IMR-90 (cell line): ENCODE measurements around the gene ZNF691. TPM values are rescaled to one million over a fixed set of nuclear protein-coding genes. Genes with fewer than 3 reads are reported as not detected.
A peak's percentile ranks its signal among the peaks of the same experiment; 100 is the strongest.

ENCODE experiments used
- ATAC-seq: fragments of 200-7000 bp; cut with Tn5 transposase; 2 replicates; pipeline ENCODE4 v1.9.1; 2020; ENCODE audit warnings: low read depth, mild to moderate bottlenecking, moderate library complexity
- BruUV-seq: library from RNA; stranded (reverse); fragments of 400-500 nt; replicated peaks from 2 replicates; lab custom pipeline; 2021; lab: Mats Ljungman, UMichigan
- CTCF ChIA-PET: fragments of 300-600 bp; formaldehyde crosslinking; extraction: SDS; loops from one replicate; lab custom pipeline; 2021; ENCODE audit warnings: antibody characterized with exemption; lab: Yijun Ruan, JAX
- POLR2A ChIA-PET: fragments of 300-600 bp; sonication (Branson Sonifier 250); formaldehyde crosslinking; loops from one replicate; lab custom pipeline; 2022; ENCODE audit warnings: antibody characterized with exemption; ENCODE audit not compliant: unreplicated experiment; lab: Charles Lee
- DNase-seq: peaks from one replicate; pipeline ENCODE4 v3.0.0; 2013
- H2AFZ ChIP-seq: replicated peaks from 2 replicates; pipeline ENCODE3; 2013; ENCODE audit warnings: low read length, mild to moderate bottlenecking; ENCODE audit not compliant: poor library complexity
- H2AK5ac ChIP-seq: 2 replicates; pipeline ENCODE4 v1.6.1; 2013; ENCODE audit warnings: low read depth, low read length, inconsistent platforms
- H2AK9ac ChIP-seq: replicated peaks from 2 replicates; pipeline ENCODE3; 2013; ENCODE audit warnings: mild to moderate bottlenecking, low read depth, low read length, moderate library complexity; ENCODE audit not compliant: poor library complexity
- H2BK120ac ChIP-seq: 2 replicates; pipeline ENCODE4 v1.6.1; 2013; ENCODE audit warnings: low read depth, low read length, inconsistent platforms
- H2BK15ac ChIP-seq: 3 replicates; pipeline ENCODE4 v1.6.1; 2013; ENCODE audit warnings: low read depth, low read length, inconsistent platforms
- H2BK20ac ChIP-seq: 2 replicates; pipeline ENCODE4 v1.6.1; 2013; ENCODE audit warnings: low read depth, mild to moderate bottlenecking, inconsistent platforms, low read length, moderate library complexity
- H2BK5ac ChIP-seq: 2 replicates; pipeline ENCODE4 v1.6.1; 2013; ENCODE audit warnings: mild to moderate bottlenecking, low read depth, low read length, inconsistent platforms; ENCODE audit not compliant: poor library complexity, severe bottlenecking
- H3K14ac ChIP-seq: replicated peaks from 2 replicates; pipeline ENCODE4 v1.6.1; 2013; ENCODE audit warnings: low read depth, low read length, inconsistent platforms
- H3K18ac ChIP-seq: 2 replicates; pipeline ENCODE4 v1.6.1; 2013; ENCODE audit warnings: low read depth, low read length, control low read depth
- H3K23ac ChIP-seq: 2 replicates; pipeline ENCODE4 v1.6.1; 2013; ENCODE audit warnings: low read depth, low read length, inconsistent platforms
- H3K27ac ChIP-seq: 2 replicates; pipeline ENCODE4 v1.5.1; 2013; ENCODE audit warnings: mild to moderate bottlenecking, control low read depth, low read length; ENCODE audit not compliant: insufficient read depth
- H3K27me3 ChIP-seq: 2 replicates; pipeline ENCODE4 v1.6.1; 2013; ENCODE audit warnings: low read length; ENCODE audit not compliant: control insufficient read depth, insufficient read depth
- H3K36me3 ChIP-seq: 2 replicates; pipeline ENCODE4 v1.6.1; 2013; ENCODE audit warnings: low read length, mixed read lengths; ENCODE audit not compliant: control insufficient read depth, insufficient read depth
- H3K4ac ChIP-seq: 2 replicates; pipeline ENCODE4 v1.6.1; 2013; ENCODE audit warnings: low read depth, low read length, inconsistent platforms
- H3K4me1 ChIP-seq: 2 replicates; pipeline ENCODE4 v1.6.1; 2013; ENCODE audit warnings: low read length, mixed read lengths; ENCODE audit not compliant: control insufficient read depth, insufficient read depth
- H3K4me2 ChIP-seq: 2 replicates; pipeline ENCODE4 v1.6.1; 2013; ENCODE audit warnings: low read depth, mild to moderate bottlenecking, control low read depth, low read length, moderate library complexity
- H3K4me3 ChIP-seq: 2 replicates; pipeline ENCODE4 v1.5.1; 2013; ENCODE audit warnings: low read depth, mild to moderate bottlenecking, control low read depth, low read length, moderate library complexity; ENCODE audit not compliant: insufficient read depth
- H3K56ac ChIP-seq: 2 replicates; pipeline ENCODE4 v1.6.1; 2013; ENCODE audit warnings: low read length, inconsistent platforms; ENCODE audit not compliant: insufficient read depth; ENCODE audit errors: extremely low read depth
- H3K79me1 ChIP-seq, 2 experiments: 2 replicates each; pipeline ENCODE4 v1.6.1; 2013; ENCODE audit warnings: low read length in 2 of 2, inconsistent platforms in 1 of 2, low read depth in 1 of 2
- H3K9ac ChIP-seq: 2 replicates; pipeline ENCODE4 v1.6.1; 2013; ENCODE audit warnings: low read depth, low read length, control low read depth
- H3K9me1 ChIP-seq: 2 replicates; pipeline ENCODE4 v1.6.1; 2013; ENCODE audit warnings: low read length, inconsistent platforms; ENCODE audit not compliant: insufficient read depth
- H3K9me3 ChIP-seq: 2 replicates; pipeline ENCODE4 v1.6.1; 2013; ENCODE audit warnings: low read length; ENCODE audit not compliant: control insufficient read depth, insufficient read depth
- H4K20me1 ChIP-seq: 2 replicates; pipeline ENCODE4 v1.6.1; 2013; ENCODE audit warnings: low read length, inconsistent platforms; ENCODE audit not compliant: insufficient read depth
- H4K5ac ChIP-seq: 2 replicates; pipeline ENCODE4 v1.6.1; 2013; ENCODE audit warnings: mild to moderate bottlenecking, low read depth, low read length, control low read depth
- H4K8ac ChIP-seq, 2 experiments: 2 replicates each; pipeline ENCODE4 v1.6.1; 2013; ENCODE audit warnings: low read depth in 2 of 2, low read length in 2 of 2, control low read depth in 1 of 2, inconsistent platforms in 1 of 2
- H4K91ac ChIP-seq: 2 replicates; pipeline ENCODE4 v1.6.1; 2013; ENCODE audit warnings: low read depth, low read length, inconsistent platforms; ENCODE audit not compliant: insufficient read depth
- SMC3 ChIP-seq: fragments of 150-350 bp; IDR thresholded peaks from 2 replicates; pipeline ENCODE4 v1.6.1; 2016; ENCODE audit warnings: low read depth, mild to moderate bottlenecking, antibody characterized with exemption, low read length, moderate library complexity
- WGBS, 2 experiments: methylation state at CpG; one replicate each; pipeline versions ENCODE4 v1.1.5 to v1.1.7; 2013; ENCODE audit warnings: missing lambda C conversion rate in 2 of 2; ENCODE audit not compliant: insufficient read length in 1 of 2; ENCODE audit errors: extremely low coverage in 2 of 2; 5-methylcytosine and 5-hydroxymethylcytosine counted together
- dilution Hi-C: fragments of 300-500 bp; cut with HindIII; formaldehyde crosslinking; loops from one replicate; pipeline ENCODE4 v1.14.3; 2018; ENCODE audit warnings: low sequenced_read_pairs; ENCODE audit not compliant: unreplicated experiment
- in situ Hi-C: fragments of 300-500 bp; cut with MboI; formaldehyde crosslinking; loops from 3 replicates; pipeline ENCODE4 v1.14.3; 2019; ENCODE audit warnings: low sequenced_read_pairs, inconsistent platforms, mixed read lengths
- intact Hi-C: fragments of 100-400 bp; cut with micrococcal nuclease; formaldehyde crosslinking; loops from 2 replicates; pipeline ENCODE4 v1.10.0; 2022
- polyA plus RNA-seq, 3 experiments: library from polyadenylated mRNA; depleted of rRNA; stranded (reverse); fragments of >200 nt; gene quantifications; 2 replicates each; pipeline ENCODE4 v1.2.3, GENCODE V29; 2012; ENCODE audit warnings: low replicate concordance in 1 of 3
- total RNA-seq: library from RNA; depleted of rRNA; stranded (reverse); fragments of >200 nt; gene quantifications from 2 replicates; pipeline ENCODE4 v1.2.3, GENCODE V29; 2012
- TF ChIP-seq, protein P1 (sequence below): fragments of 150-350 bp; IDR thresholded peaks from 2 replicates; pipeline ENCODE4 v1.6.1; 2016; ENCODE audit warnings: low read depth, mild to moderate bottlenecking, low read length, moderate library complexity, borderline replicate concordance

Gene ZNF691
- total and polyA plus RNA-seq, 2 of the 4 experiments (the other 2 are of a cell fraction) = 6.8 to 13.6 TPM

- no peak overlapping the region for H2BK15ac ChIP-seq
- H3K27me3 ChIP-seq = peaks cover 10% of the 10 kb centered on the region
- no peak overlapping the region for H2BK120ac ChIP-seq
- ChIA-PET CTCF (no interaction called here), POLR2A (no interaction called here)
- no peaks in the 10 kb centered on the region; the same call in 1 of the 2 replicates for H4K20me1 ChIP-seq
- H2AFZ ChIP-seq = peak overlapping the region; percentile 41
- H3K9me1 ChIP-seq = no peaks in the 10 kb centered on the region
- no peak for ATAC-seq
- no peak overlapping the region for H3K9ac ChIP-seq
- dilution Hi-C loops (no loop called here), intact Hi-C loops (no loop called here), in situ Hi-C loops (no loop called here)
- H3K9me3 ChIP-seq = no peaks in the 10 kb centered on the region
- no peak overlapping the region for H3K4me3 ChIP-seq
- no peak overlapping the region for H3K4me2 ChIP-seq
- H2AK9ac ChIP-seq = no peak overlapping the region
- no peak overlapping the region for H4K5ac ChIP-seq
- H3K4ac ChIP-seq = no peak overlapping the region
- no peak overlapping the region for H2BK5ac ChIP-seq
- no peak overlapping the region for H3K23ac ChIP-seq
- no peaks in the 10 kb centered on the region for H3K4me1 ChIP-seq
- H2BK20ac ChIP-seq = no peak overlapping the region
- no peak overlapping the region for H4K8ac ChIP-seq
- TF ChIP-seq, protein P1, sequence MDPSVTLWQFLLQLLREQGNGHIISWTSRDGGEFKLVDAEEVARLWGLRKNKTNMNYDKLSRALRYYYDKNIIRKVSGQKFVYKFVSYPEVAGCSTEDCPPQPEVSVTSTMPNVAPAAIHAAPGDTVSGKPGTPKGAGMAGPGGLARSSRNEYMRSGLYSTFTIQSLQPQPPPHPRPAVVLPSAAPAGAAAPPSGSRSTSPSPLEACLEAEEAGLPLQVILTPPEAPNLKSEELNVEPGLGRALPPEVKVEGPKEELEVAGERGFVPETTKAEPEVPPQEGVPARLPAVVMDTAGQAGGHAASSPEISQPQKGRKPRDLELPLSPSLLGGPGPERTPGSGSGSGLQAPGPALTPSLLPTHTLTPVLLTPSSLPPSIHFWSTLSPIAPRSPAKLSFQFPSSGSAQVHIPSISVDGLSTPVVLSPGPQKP = no peak
- TF ChIP-seq SMC3 = no peak
- no peak overlapping the region for H3K27ac ChIP-seq
- no peaks in the 10 kb centered on the region for H3K36me3 ChIP-seq
- no peak overlapping the region for H3K56ac ChIP-seq
- WGBS, 2 experiments = 82% methylated on average over 17 of the region's 31 CpGs; no CpG with 5 or more reads in 1 of the 2 experiments
- no peaks in the 10 kb centered on the region for H3K79me1 ChIP-seq
- no peak for DNase-seq
- H3K14ac ChIP-seq = no peak overlapping the region
- no TSS peak for BruUV-seq
- H4K91ac ChIP-seq = no peak overlapping the region
- no peak overlapping the region for H3K18ac ChIP-seq
- no peak overlapping the region for H2AK5ac ChIP-seq
These were observed 41.7 kb downstream of the ZNF691 start for GRCh38 chr1:42888013-42888633.
